ENCODE results near the gene FAIM2. TPM values are rescaled to one million over a fixed set of nuclear protein-coding genes. Genes with fewer than 3 reads are reported as not detected.

The FAIM2 gene
- total and polyA plus RNA-seq, 2 donors (not counting 3 experiments of a cell fraction or from before 2014, with no cell fraction given), result 0.01 TPM; not detected in 1

- Histone ChIP-seq H3K9me1 (replicated peaks; ENCODE audit: control insufficient read depth, extremely low read depth, insufficient read depth, low read length) (no peaks in the 10 kb centered on the region), H4K20me1 (replicated peaks; ENCODE audit: control insufficient read depth, extremely low read depth, insufficient read depth, low read length) (no peaks in the 10 kb centered on the region), H3K4me1 (ENCODE audit: control insufficient read depth, extremely low read depth, insufficient read depth, low read length) (peaks cover 11% of the 10 kb centered on the region), H3K36me3 (ENCODE audit: control insufficient read depth in 2 of 2, extremely low read depth in 1 of 2, insufficient read depth in 2 of 2, low read length in 2 of 2) (no peaks in the 10 kb centered on the region), H3K4me3 (replicated peaks in 1 of 3; ENCODE audit: insufficient read depth in 1 of 3, low read depth in 1 of 3, low read length in 3 of 3) (no peak overlapping the region), H3K27me3 (ENCODE audit: control insufficient read depth in 2 of 2, insufficient read depth in 2 of 2, low read length in 2 of 2) (no peaks in the 10 kb centered on the region), H2AFZ (ENCODE audit: low read depth, low read length) (no peak overlapping the region), H3K9ac (replicated peaks; ENCODE audit: extremely low read depth, insufficient read depth, low read length) (no peak overlapping the region), H3K79me2 (ENCODE audit: control insufficient read depth, insufficient read depth, low read length) (no peaks in the 10 kb centered on the region), H3K4me2 (ENCODE audit: insufficient read depth, low read length) (no peak overlapping the region), H3K9me3 (replicated peaks; ENCODE audit: control insufficient read depth, insufficient read depth, low read length) (no peaks in the 10 kb centered on the region), H3K27ac (ENCODE audit: insufficient read depth, low read depth, low read length) (no peak overlapping the region)
- dilution Hi-C loops (cut with MboI; ENCODE audit: extremely low pct_ligation_motif_present, low sequenced_read_pairs), result no loop called here
- ChIA-PET POLR2A (no interaction called here), CTCF (interaction anchor here (1.0 to 3.5 kb wide), 7 partner anchors 13 to 127 kb away, joined by 3 to 14 read pairs (median 4); no protein-coding TSS in a partner anchor)
- BruUV-seq (replicated peaks), result no TSS peak
- FAIRE-seq, result no peak
- no peak for TF ChIP-seq CTCF (IDR thresholded peaks at IDR 0.05; ENCODE audit: extremely low read depth in 1 of 2, insufficient read depth in 1 of 2, low read depth in 1 of 2, low read length in 2 of 2)
- no peak for TF ChIP-seq MAX (IDR thresholded peaks at IDR 0.05; ENCODE audit: insufficient read depth, insufficient read length)
- no peak for TF ChIP-seq FOS (IDR thresholded peaks at IDR 0.05; ENCODE audit: borderline replicate concordance, insufficient read depth, low read length)
- TF ChIP-seq GATA2 (IDR thresholded peaks at IDR 0.05; ENCODE audit: insufficient read depth, insufficient read length, low read depth, low read length), result no peak
- TF ChIP-seq MYC (IDR thresholded peaks at IDR 0.05; ENCODE audit: low read depth, low read length), result no peak
- no peak for TF ChIP-seq POLR2AphosphoS5 (IDR thresholded peaks at IDR 0.05; ENCODE audit: insufficient read depth, low read depth, low read length)
- TF ChIP-seq POLR2A (IDR thresholded peaks at IDR 0.05; ENCODE audit: low read depth, low read length), result no peak
- no peak for DNase-seq (ENCODE audit: low read depth, low spot score)
- intact Hi-C loops (cut with micrococcal nuclease), result no loop called here
These were observed 39.9 kb upstream of the FAIM2 start for GRCh38 chr12:49943625-49943960.
